Karpas-422 (cell line): Measurements from ENCODE around the gene RAB22A. TPM values are rescaled to one million over a fixed set of nuclear protein-coding genes. Genes with fewer than 3 reads are reported as not detected.
A peak's percentile ranks its signal among the peaks of the same experiment; 100 is the strongest.

ENCODE experiments used
- DNase-seq: peaks from one replicate; pipeline ENCODE4 v3.0.0-alpha.2; 2015
- H2AFZ ChIP-seq: fragments of 200-600 bp; sonication (generic); 2 replicates; pipeline ENCODE4 v1.6.1; 2014; ENCODE audit warnings: antibody characterized with exemption, low read length, mixed read lengths
- H3K27ac ChIP-seq: fragments of 200-600 bp; sonication (generic); 2 replicates; pipeline ENCODE4 v1.5.1; 2014; ENCODE audit warnings: mild to moderate bottlenecking, low read length, moderate library complexity
- H3K27me3 ChIP-seq: fragments of 200-600 bp; sonication (generic); 2 replicates; pipeline ENCODE4 v1.6.1; 2014; ENCODE audit warnings: low read length, mixed read lengths
- H3K36me3 ChIP-seq: fragments of 200-600 bp; sonication (generic); 2 replicates; pipeline ENCODE4 v1.6.1; 2014; ENCODE audit warnings: low read length, mixed read lengths; ENCODE audit not compliant: insufficient read depth
- H3K4me1 ChIP-seq: fragments of 200-600 bp; sonication (generic); 2 replicates; pipeline ENCODE4 v1.6.1; 2014; ENCODE audit warnings: mild to moderate bottlenecking, low read length, mixed read lengths
- H3K4me2 ChIP-seq: fragments of 200-600 bp; sonication (generic); 2 replicates; pipeline ENCODE4 v1.6.1; 2014; ENCODE audit warnings: low read length, low read depth, mild to moderate bottlenecking; ENCODE audit not compliant: poor library complexity, severe bottlenecking
- H3K4me3 ChIP-seq: fragments of 200-600 bp; sonication (generic); 2 replicates; pipeline ENCODE4 v1.5.1; 2014; ENCODE audit warnings: mild to moderate bottlenecking, antibody characterized with exemption, low read length, mixed read lengths
- H3K79me2 ChIP-seq: fragments of 200-600 bp; sonication (generic); 2 replicates; pipeline ENCODE4 v1.6.1; 2014; ENCODE audit warnings: mild to moderate bottlenecking, low read length, mixed read lengths
- H3K9ac ChIP-seq: fragments of 200-600 bp; sonication (generic); 2 replicates; pipeline ENCODE4 v1.6.0; 2014; ENCODE audit warnings: low read length
- H3K9me2 ChIP-seq: fragments of 200-600 bp; sonication (generic), shearing (Covaris generic); replicated peaks from 2 replicates; pipeline ENCODE4 v1.6.0; 2014; ENCODE audit warnings: mild to moderate bottlenecking, low read length, moderate library complexity; ENCODE audit not compliant: insufficient read depth
- H3K9me3 ChIP-seq: fragments of 300-700, 200-600 bp; sonication (generic); 2 replicates; pipeline ENCODE4 v1.6.1; 2014; ENCODE audit warnings: low read length, mixed read lengths
- H4K20me1 ChIP-seq: fragments of 200-600 bp; sonication (generic); 2 replicates; pipeline ENCODE4 v1.6.1; 2014; ENCODE audit warnings: mild to moderate bottlenecking, antibody characterized with exemption, low read length, low read depth; ENCODE audit not compliant: insufficient read depth
- total RNA-seq: library from RNA; depleted of rRNA; stranded (reverse); fragments of >200 nt; shearing (Covaris generic); gene quantifications from 2 replicates; pipeline ENCODE4 v1.2.3, GENCODE V29; 2014; ENCODE audit warnings: low replicate concordance; rRNA removed

The RAB22A gene
- 10.8 and 11.8 TPM in 2 replicates for total RNA-seq

DNA sequence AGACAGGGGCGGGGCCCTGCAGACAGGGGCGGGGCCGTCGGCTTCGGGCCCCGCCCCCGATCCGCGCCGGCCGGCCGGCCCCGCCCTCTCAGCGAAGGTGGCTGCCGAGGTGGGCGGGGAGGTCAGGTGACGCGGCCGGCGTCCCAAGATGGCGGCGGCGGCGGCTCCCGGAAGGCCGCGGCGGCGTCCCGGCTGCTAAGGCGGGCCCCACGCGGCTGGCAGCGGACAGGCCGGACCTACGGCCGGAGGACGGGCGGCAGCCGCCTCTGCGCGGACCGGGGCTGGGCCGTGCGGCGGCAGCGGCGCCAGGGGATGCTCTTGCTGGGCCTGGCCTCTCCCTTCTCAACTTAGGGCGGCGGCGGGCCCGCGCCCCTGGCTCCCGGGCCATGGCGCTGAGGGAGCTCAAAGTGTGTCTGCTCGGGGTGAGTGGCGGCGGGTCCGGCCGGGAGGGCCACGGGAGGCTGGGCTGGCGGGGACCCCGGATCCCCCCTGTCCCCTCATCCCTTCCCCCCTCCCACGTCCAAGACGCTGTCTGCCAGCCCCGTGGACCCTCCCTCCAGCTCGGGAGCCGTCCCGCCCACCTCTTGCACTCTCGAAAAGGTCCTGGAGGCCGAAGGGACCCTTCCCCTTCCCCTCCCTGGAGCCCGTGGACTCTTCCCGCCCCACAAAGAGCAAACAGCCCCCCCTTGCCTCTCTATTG lies at the start of gene RAB22A:
TSS of gene RAB22A (plus strand) at position 125 of the 700 bp plus-strand sequence. CDS start at position 387, 262 bp downstream.
- Histone ChIP-seq H3K9me3 (no peaks in the 10 kb centered on the region), H3K4me2 (peak within 1 kb of the TSS; percentile 96), H4K20me1 (no peaks in the 10 kb centered on the region; the same call in 1 of the 2 replicates), H3K27me3 (no peaks in the 10 kb centered on the region), H3K4me1 (peaks cover 26% of the 10 kb centered on the region), H3K36me3 (no peaks in the 10 kb centered on the region; the same call in 1 of the 2 replicates), H2AFZ (peak within 1 kb of the TSS; percentile 98), H3K27ac (0 out of 2 replicates have a peak within 1 kb of the TSS, but pooled peaks have one; percentile 9), H3K4me3 (peak within 1 kb of the TSS; percentile 90), H3K9me2 (no peaks in the 10 kb centered on the region), H3K9ac (peak within 1 kb of the TSS; percentile 97), H3K79me2 (peaks cover 24% of the 10 kb centered on the region)
- peak; percentile 92 for DNase-seq

GRCh38 chr20:58260006-58260405 lies 49.5 kb upstream of the RAB22A start:
- Histone ChIP-seq H3K27me3 (no peaks in the 10 kb centered on the region), H3K79me2 (no peaks in the 10 kb centered on the region), H3K36me3 (no peaks in the 10 kb centered on the region), H3K9ac (no peak overlapping the region), H2AFZ (no peak overlapping the region), H4K20me1 (no peaks in the 10 kb centered on the region), H3K9me2 (no peaks in the 10 kb centered on the region), H3K27ac (no peak overlapping the region), H3K4me2 (no peak overlapping the region), H3K4me3 (no peak overlapping the region), H3K4me1 (peaks cover 7% of the 10 kb centered on the region), H3K9me3 (no peaks in the 10 kb centered on the region)
- DNase-seq, result no peak

- H3K4me3 ChIP-seq, result no peak overlapping the region
Measured at GRCh38 chr20:58261660-58262059, 47.9 kb upstream of the RAB22A start.

GRCh38 chr20:58264271-58264670 lies 45.2 kb upstream of the RAB22A start:
- Histone ChIP-seq H3K4me3 (no peak overlapping the region), H4K20me1 (no peaks in the 10 kb centered on the region), H3K4me1 (no peaks in the 10 kb centered on the region), H3K9ac (no peak overlapping the region), H3K27me3 (no peaks in the 10 kb centered on the region), H3K79me2 (no peaks in the 10 kb centered on the region), H3K9me2 (no peaks in the 10 kb centered on the region), H3K9me3 (no peaks in the 10 kb centered on the region), H3K4me2 (no peak overlapping the region), H3K27ac (no peak overlapping the region), H3K36me3 (no peaks in the 10 kb centered on the region), H2AFZ (no peak overlapping the region)
- no peak for DNase-seq

More at GRCh38 chr20:58261660-58262059, 47.9 kb upstream of the RAB22A start:
- no peak overlapping the region for H2AFZ ChIP-seq
- no peaks in the 10 kb centered on the region for H3K27me3 ChIP-seq
- no peak for DNase-seq
- no peaks in the 10 kb centered on the region for H4K20me1 ChIP-seq
- no peaks in the 10 kb centered on the region for H3K9me2 ChIP-seq
- no peak overlapping the region for H3K27ac ChIP-seq
- H3K79me2 ChIP-seq, result no peaks in the 10 kb centered on the region
- H3K9ac ChIP-seq, result no peak overlapping the region
- no peak overlapping the region for H3K4me2 ChIP-seq
- peaks cover 7% of the 10 kb centered on the region for H3K4me1 ChIP-seq
- H3K36me3 ChIP-seq, result no peaks in the 10 kb centered on the region
- H3K9me3 ChIP-seq, result no peaks in the 10 kb centered on the region

DNA sequence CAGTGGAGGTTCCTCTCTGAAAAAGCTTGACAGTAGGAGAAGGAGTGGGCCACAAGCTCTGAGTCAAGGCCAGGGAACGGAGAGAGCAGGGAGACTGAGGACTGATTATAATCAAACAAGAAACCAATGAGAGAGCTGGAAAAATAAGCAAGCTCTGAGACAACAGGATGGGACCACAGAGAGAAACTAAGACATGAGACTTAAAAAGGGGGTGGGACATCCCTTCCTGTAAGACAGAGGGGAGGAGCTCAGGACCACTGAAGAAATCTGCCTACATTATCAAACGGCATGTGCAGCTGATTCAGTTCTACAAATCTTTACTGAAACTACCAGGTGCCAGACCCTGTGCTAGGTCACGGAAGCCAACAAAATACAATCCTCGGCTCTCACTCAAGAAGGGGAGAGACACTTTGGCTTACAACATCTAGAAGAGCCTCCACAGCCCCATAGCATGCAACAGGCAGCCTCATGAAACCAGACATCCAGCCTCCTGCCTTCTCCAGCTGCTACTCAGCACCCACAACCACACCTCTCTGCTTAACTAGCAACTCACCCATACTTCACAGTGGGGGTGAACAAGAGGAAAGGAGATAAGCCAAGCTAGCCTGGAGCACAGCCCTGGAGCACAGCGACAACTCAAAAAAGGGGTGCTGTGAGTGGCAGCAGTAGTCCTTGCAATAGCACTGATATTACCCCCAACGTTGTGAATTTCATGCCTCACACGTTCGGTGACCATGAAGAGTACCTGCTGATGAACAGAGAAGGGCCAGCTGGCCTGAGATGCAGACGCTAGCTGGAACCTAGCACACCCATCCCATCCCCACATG lies 41.9 kb upstream of the RAB22A start:
- no peaks in the 10 kb centered on the region for H3K79me2 ChIP-seq
- H2AFZ ChIP-seq, result no peak overlapping the region
- no peak overlapping the region for H3K27ac ChIP-seq
- H3K9me2 ChIP-seq, result no peaks in the 10 kb centered on the region
- H3K4me1 ChIP-seq, result no peaks in the 10 kb centered on the region
- H4K20me1 ChIP-seq, result no peaks in the 10 kb centered on the region
- H3K36me3 ChIP-seq, result no peaks in the 10 kb centered on the region
- H3K4me2 ChIP-seq, result no peak overlapping the region
- H3K4me3 ChIP-seq, result no peak overlapping the region
- no peak overlapping the region for H3K9ac ChIP-seq
- no peaks in the 10 kb centered on the region for H3K9me3 ChIP-seq
- no peak for DNase-seq
- H3K27me3 ChIP-seq, result no peaks in the 10 kb centered on the region

GRCh38 chr20:58268421-58268821 lies 41.1 kb upstream of the RAB22A start:
- Histone ChIP-seq H3K4me1 (no peaks in the 10 kb centered on the region), H3K27ac (no peak overlapping the region), H2AFZ (no peak overlapping the region), H3K36me3 (no peaks in the 10 kb centered on the region), H3K27me3 (no peaks in the 10 kb centered on the region), H3K9ac (no peak overlapping the region), H3K4me2 (no peak overlapping the region), H4K20me1 (no peaks in the 10 kb centered on the region), H3K9me3 (no peaks in the 10 kb centered on the region), H3K9me2 (no peaks in the 10 kb centered on the region), H3K4me3 (no peak overlapping the region), H3K79me2 (no peaks in the 10 kb centered on the region)
- no peak for DNase-seq

DNA sequence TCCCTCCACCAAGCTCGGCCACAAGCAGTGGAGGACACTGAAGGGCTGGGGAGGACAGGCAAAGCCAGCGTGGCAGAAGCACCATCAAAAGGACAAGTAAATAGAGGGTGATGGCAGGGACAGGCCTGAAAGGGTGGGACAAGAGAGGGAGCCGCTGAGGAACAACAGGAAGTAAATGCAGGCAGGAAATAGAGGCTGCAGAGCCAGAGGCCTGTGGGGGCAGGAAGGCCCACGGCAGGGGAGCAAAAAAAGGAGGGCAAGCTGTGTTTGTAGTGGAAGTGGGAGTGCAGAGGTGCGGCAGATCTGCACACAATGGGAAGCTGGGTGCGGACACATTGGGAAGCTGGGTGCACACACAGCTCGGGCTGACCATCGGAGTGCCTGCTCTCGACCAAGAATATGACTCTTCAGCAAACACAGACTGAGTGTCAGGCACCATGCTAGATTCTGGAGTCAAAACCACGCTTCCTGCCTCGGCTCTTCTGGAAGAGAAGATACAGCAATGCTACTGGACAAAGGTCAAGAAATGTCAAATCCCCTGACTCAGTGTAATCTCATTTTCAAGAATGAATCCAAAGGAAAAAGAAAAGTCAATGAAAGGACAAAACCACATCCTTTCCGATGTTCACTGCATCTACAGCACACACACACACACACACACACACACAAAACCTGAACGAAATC lies 40.4 kb upstream of the RAB22A start:
- Histone ChIP-seq H3K9me2 (no peaks in the 10 kb centered on the region), H3K36me3 (no peaks in the 10 kb centered on the region), H3K27me3 (no peaks in the 10 kb centered on the region), H3K4me1 (no peaks in the 10 kb centered on the region), H3K9me3 (no peaks in the 10 kb centered on the region), H4K20me1 (no peaks in the 10 kb centered on the region), H3K27ac (no peak overlapping the region), H3K4me2 (no peak overlapping the region), H3K4me3 (no peak overlapping the region), H3K79me2 (no peaks in the 10 kb centered on the region), H3K9ac (no peak overlapping the region), H2AFZ (no peak overlapping the region)
- no peak for DNase-seq
